ENCODE measurements around the gene LANCL1.

Gene LANCL1

GRCh38 chr2:210458395-210458794 is 18.2 kb downstream of the LANCL1 start:
- TF ChIP-seq YY2 (tag by site-specific recombination; IDR thresholded peaks at IDR 0.05) (no peak), ZNF510 (tag by site-specific recombination; IDR thresholded peaks at IDR 0.05; ENCODE audit: insufficient replicate concordance) (no peak), KLF8 (tag by site-specific recombination; IDR thresholded peaks at IDR 0.05) (no peak), ZNF239 (tag by site-specific recombination; IDR thresholded peaks at IDR 0.05) (no peak), ZBTB1 (tag by site-specific recombination; IDR thresholded peaks at IDR 0.05) (no peak), ZNF626 (tag by site-specific recombination; IDR thresholded peaks at IDR 0.05) (no peak), ZNF530 (tag by site-specific recombination; IDR thresholded peaks at IDR 0.05; ENCODE audit: low read depth) (no peak), ZNF133 (tag by site-specific recombination; IDR thresholded peaks at IDR 0.05) (no peak), ZXDB (tag by site-specific recombination; IDR thresholded peaks at IDR 0.05) (no peak), ZNF223 (tag by site-specific recombination; IDR thresholded peaks at IDR 0.05) (no peak), ZEB2 (tag by site-specific recombination; IDR thresholded peaks at IDR 0.05) (no peak)
- TF ChIP-seq, protein P1, sequence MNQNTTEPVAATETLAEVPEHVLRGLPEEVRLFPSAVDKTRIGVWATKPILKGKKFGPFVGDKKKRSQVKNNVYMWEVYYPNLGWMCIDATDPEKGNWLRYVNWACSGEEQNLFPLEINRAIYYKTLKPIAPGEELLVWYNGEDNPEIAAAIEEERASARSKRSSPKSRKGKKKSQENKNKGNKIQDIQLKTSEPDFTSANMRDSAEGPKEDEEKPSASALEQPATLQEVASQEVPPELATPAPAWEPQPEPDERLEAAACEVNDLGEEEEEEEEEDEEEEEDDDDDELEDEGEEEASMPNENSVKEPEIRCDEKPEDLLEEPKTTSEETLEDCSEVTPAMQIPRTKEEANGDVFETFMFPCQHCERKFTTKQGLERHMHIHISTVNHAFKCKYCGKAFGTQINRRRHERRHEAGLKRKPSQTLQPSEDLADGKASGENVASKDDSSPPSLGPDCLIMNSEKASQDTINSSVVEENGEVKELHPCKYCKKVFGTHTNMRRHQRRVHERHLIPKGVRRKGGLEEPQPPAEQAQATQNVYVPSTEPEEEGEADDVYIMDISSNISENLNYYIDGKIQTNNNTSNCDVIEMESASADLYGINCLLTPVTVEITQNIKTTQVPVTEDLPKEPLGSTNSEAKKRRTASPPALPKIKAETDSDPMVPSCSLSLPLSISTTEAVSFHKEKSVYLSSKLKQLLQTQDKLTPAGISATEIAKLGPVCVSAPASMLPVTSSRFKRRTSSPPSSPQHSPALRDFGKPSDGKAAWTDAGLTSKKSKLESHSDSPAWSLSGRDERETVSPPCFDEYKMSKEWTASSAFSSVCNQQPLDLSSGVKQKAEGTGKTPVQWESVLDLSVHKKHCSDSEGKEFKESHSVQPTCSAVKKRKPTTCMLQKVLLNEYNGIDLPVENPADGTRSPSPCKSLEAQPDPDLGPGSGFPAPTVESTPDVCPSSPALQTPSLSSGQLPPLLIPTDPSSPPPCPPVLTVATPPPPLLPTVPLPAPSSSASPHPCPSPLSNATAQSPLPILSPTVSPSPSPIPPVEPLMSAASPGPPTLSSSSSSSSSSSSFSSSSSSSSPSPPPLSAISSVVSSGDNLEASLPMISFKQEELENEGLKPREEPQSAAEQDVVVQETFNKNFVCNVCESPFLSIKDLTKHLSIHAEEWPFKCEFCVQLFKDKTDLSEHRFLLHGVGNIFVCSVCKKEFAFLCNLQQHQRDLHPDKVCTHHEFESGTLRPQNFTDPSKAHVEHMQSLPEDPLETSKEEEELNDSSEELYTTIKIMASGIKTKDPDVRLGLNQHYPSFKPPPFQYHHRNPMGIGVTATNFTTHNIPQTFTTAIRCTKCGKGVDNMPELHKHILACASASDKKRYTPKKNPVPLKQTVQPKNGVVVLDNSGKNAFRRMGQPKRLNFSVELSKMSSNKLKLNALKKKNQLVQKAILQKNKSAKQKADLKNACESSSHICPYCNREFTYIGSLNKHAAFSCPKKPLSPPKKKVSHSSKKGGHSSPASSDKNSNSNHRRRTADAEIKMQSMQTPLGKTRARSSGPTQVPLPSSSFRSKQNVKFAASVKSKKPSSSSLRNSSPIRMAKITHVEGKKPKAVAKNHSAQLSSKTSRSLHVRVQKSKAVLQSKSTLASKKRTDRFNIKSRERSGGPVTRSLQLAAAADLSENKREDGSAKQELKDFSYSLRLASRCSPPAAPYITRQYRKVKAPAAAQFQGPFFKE (tag by site-specific recombination; IDR thresholded peaks at IDR 0.05; ENCODE audit: borderline replicate concordance): no peak
- TF ChIP-seq, protein P2, sequence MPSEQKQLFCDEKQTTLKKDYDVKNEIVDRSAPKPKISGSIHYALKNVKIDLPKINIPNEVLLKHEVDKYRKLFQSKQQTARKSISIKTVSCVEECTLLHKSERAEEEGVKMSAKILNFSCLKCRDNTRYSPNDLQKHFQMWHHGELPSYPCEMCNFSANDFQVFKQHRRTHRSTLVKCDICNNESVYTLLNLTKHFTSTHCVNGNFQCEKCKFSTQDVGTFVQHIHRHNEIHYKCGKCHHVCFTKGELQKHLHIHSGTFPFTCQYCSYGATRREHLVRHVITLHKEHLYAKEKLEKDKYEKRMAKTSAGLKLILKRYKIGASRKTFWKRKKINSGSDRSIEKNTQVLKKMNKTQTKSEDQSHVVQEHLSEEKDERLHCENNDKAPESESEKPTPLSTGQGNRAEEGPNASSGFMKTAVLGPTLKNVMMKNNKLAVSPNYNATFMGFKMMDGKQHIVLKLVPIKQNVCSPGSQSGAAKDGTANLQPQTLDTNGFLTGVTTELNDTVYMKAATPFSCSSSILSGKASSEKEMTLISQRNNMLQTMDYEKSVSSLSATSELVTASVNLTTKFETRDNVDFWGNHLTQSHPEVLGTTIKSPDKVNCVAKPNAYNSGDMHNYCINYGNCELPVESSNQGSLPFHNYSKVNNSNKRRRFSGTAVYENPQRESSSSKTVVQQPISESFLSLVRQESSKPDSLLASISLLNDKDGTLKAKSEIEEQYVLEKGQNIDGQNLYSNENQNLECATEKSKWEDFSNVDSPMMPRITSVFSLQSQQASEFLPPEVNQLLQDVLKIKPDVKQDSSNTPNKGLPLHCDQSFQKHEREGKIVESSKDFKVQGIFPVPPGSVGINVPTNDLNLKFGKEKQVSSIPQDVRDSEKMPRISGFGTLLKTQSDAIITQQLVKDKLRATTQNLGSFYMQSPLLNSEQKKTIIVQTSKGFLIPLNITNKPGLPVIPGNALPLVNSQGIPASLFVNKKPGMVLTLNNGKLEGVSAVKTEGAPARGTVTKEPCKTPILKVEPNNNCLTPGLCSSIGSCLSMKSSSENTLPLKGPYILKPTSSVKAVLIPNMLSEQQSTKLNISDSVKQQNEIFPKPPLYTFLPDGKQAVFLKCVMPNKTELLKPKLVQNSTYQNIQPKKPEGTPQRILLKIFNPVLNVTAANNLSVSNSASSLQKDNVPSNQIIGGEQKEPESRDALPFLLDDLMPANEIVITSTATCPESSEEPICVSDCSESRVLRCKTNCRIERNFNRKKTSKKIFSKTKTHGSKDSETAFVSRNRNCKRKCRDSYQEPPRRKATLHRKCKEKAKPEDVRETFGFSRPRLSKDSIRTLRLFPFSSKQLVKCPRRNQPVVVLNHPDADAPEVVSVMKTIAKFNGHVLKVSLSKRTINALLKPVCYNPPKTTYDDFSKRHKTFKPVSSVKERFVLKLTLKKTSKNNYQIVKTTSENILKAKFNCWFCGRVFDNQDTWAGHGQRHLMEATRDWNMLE (tag by site-specific recombination; conservative IDR thresholded peaks at IDR 0.05; ENCODE audit: low read depth): no peak
- POLR2A ChIA-PET: no interaction called here
- 0 out of 2 replicates have a peak, but pooled peaks cover 2% of the 10 kb centered on the region for H3K4me1 ChIP-seq (ENCODE audit: control insufficient read depth, insufficient read depth, low read length)
- no peak overlapping the region for H3K27ac ChIP-seq (ENCODE audit: extremely low read depth, low read depth, low read length)
- H3K9me3 ChIP-seq (ENCODE audit: control insufficient read depth, insufficient read depth, low read depth, low read length): no peaks in the 10 kb centered on the region
- H3K36me3 ChIP-seq (ENCODE audit: control insufficient read depth in 2 of 2, insufficient read depth in 1 of 2, low read length in 2 of 2): peaks cover 14 to 85% of the 10 kb centered on the region in 2 experiments; a peak in 2 of 3 replicates
- no peak overlapping the region for H3K4me3 ChIP-seq (ENCODE audit: low read depth, low read length)
- CTCF ChIA-PET: no interaction called here

- POLR2A ChIA-PET: no interaction called here
- TF ChIP-seq OSR2 (tag by site-specific recombination; IDR thresholded peaks at IDR 0.05) (no peak), ZNF585B (tag by site-specific recombination; IDR thresholded peaks at IDR 0.05) (peak; percentile 40), ZNF473 (tag by site-specific recombination; IDR thresholded peaks at IDR 0.05) (no peak), RBAK (tag by site-specific recombination; IDR thresholded peaks at IDR 0.05) (no peak)
- Histone ChIP-seq H3K36me3 (ENCODE audit: control insufficient read depth in 2 of 2, insufficient read depth in 1 of 2, low read length in 2 of 2) (peaks cover 19 to 85% of the 10 kb centered on the region in 2 experiments; a peak in 2 of 3 replicates), H3K27ac (ENCODE audit: extremely low read depth, low read depth, low read length) (no peak overlapping the region), H3K9me3 (ENCODE audit: control insufficient read depth, insufficient read depth, low read depth, low read length) (no peaks in the 10 kb centered on the region), H3K4me3 (ENCODE audit: low read depth, low read length) (no peak overlapping the region), H3K4me1 (ENCODE audit: control insufficient read depth, insufficient read depth, low read length) (no peaks in the 10 kb centered on the region)
- CTCF ChIA-PET: no interaction called here
Measured at GRCh38 chr2:210456571-210456970, 20.0 kb downstream of the LANCL1 start.
